MCF 10A (cell line): ENCODE data around the gene KAT2A. TPM values are rescaled to one million over a fixed set of nuclear protein-coding genes. Genes with fewer than 3 reads are reported as not detected.

Experiments used
- BruUV-seq: library from RNA; stranded (reverse); fragments of 400-500 nt; replicated peaks from 2 replicates; lab custom pipeline; 2021; lab: Mats Ljungman, UMichigan
- CTCF ChIA-PET: fragments of 300-600 bp; sonication (Branson Sonifier 250); formaldehyde crosslinking; extraction: SDS; loops from one replicate; lab custom pipeline; 2021; ENCODE audit warnings: antibody characterized with exemption, inconsistent platforms; lab: Yijun Ruan, JAX
- POLR2A ChIA-PET: fragments of 300-600, 350-650 bp; sonication (Branson Sonifier 250); formaldehyde crosslinking; extraction: SDS; loops from one replicate; lab custom pipeline; 2020; ENCODE audit warnings: antibody characterized with exemption, inconsistent platforms; lab: Yijun Ruan, JAX
- DNase-seq: peaks from one replicate; pipeline ENCODE4 v3.0.0-alpha.2; 2018; ENCODE audit not compliant: unreplicated experiment
- H3K27ac Mint-ChIP-seq: one replicate; pipeline ENCODE4 v1.8.0; 2022; ENCODE audit warnings: mild to moderate bottlenecking, low read depth, mixed read lengths; ENCODE audit not compliant: unreplicated experiment
- H3K27me3 Mint-ChIP-seq: one replicate; pipeline ENCODE4 v1.8.0; 2022; ENCODE audit warnings: mixed read lengths; ENCODE audit not compliant: insufficient read depth, unreplicated experiment
- H3K36me3 Mint-ChIP-seq: one replicate; pipeline ENCODE4 v1.8.0; 2022; ENCODE audit warnings: mild to moderate bottlenecking, moderate library complexity, mixed read lengths; ENCODE audit not compliant: insufficient read depth, unreplicated experiment
- H3K4me1 Mint-ChIP-seq: one replicate; pipeline ENCODE4 v1.8.0; 2022; ENCODE audit warnings: mixed read lengths; ENCODE audit not compliant: insufficient read depth, unreplicated experiment
- H3K4me3 Mint-ChIP-seq: one replicate; pipeline ENCODE4 v1.8.0; 2022; ENCODE audit warnings: mild to moderate bottlenecking, moderate library complexity, mixed read lengths; ENCODE audit not compliant: unreplicated experiment
- H3K9me3 Mint-ChIP-seq: one replicate; pipeline ENCODE4 v1.8.0; 2022; ENCODE audit warnings: mixed read lengths; ENCODE audit not compliant: unreplicated experiment
- CTCF ChIP-seq: fragments of 200-600 bp; IDR thresholded peaks from one replicate; pipeline ENCODE4 v1.8.0; 2022; ENCODE audit warnings: antibody characterized with exemption, mild to moderate bottlenecking; ENCODE audit not compliant: unreplicated experiment
- intact Hi-C: fragments of 100-400 bp; cut with micrococcal nuclease; formaldehyde crosslinking; loops from 2 replicates; pipeline ENCODE4 v1.14.1; 2022
- total RNA-seq: library from RNA; stranded (reverse); gene quantifications from 2 replicates; pipeline ENCODE4 v1.2.3, GENCODE V29; 2022

The KAT2A gene
- total RNA-seq, 1 experiment from 2014 or later: 44.6 TPM

GRCh38 chr17:42067371-42068091, 53.6 kb downstream of the KAT2A start:
- Mint-ChIP-seq H3K27ac (no peak overlapping the region), H3K4me3 (no peak overlapping the region), H3K36me3 (no peaks in the 10 kb centered on the region), H3K27me3 (peaks cover 12% of the 10 kb centered on the region), H3K4me1 (no peaks in the 10 kb centered on the region), H3K9me3 (no peaks in the 10 kb centered on the region)
- ChIA-PET POLR2A (no interaction called here), CTCF (interaction anchor here (0.5 to 4.4 kb wide), 24 partner anchors 9 to 471 kb away, joined by 3 to 37 read pairs (median 4); partner anchors contain the start of gene DHX58)
- TF ChIP-seq CTCF: peak; percentile 85
- BruUV-seq: no TSS peak
- intact Hi-C loops: loop anchor here (1.0 kb wide), 2 partner anchors 34 to 49 kb away; no protein-coding TSS in a partner anchor
- peak; percentile 61 for DNase-seq

DNA sequence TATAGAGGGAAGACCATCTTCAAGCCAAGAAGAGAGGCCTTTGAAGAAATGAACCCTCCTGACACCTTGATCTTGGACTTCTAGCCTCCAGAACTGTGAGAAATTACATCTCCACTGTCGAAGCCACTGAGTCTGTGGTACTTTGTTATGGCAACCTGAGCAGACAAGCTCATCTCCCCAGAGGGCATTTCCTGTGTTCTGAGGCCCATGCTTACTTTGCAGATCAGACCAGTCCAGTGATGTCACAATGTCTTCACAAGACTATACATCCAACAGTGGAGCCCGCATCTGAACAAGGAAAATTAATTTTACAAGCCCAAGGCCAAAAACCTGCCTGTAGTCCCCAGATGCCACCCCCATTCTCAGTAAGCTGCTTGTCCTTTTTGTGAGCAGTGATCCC, 56.0 kb downstream of the KAT2A start:
- H3K9me3 Mint-ChIP-seq: no peaks in the 10 kb centered on the region
- BruUV-seq: no TSS peak
- ChIA-PET POLR2A (interaction anchor here (0.5 kb wide), 1 partner anchor 328 kb away, joined by 4 read pairs; no protein-coding TSS in a partner anchor), CTCF (interaction anchor here (1.1 to 4.4 kb wide), 4 partner anchors 9 to 51 kb away, joined by 4 to 37 read pairs (median 6); partner anchors contain the start of gene DHX58)
- TF ChIP-seq CTCF: no peak
- H3K4me1 Mint-ChIP-seq: no peaks in the 10 kb centered on the region
- H3K36me3 Mint-ChIP-seq: no peaks in the 10 kb centered on the region
- no peak for DNase-seq
- H3K4me3 Mint-ChIP-seq: no peak overlapping the region
- no peaks in the 10 kb centered on the region for H3K27me3 Mint-ChIP-seq
- H3K27ac Mint-ChIP-seq: no peak overlapping the region
- intact Hi-C loops: no loop called here

Other genes starting within 250 kb of the KAT2A start
- gene ACLY, start 202.4 kb downstream of the KAT2A start, total RNA-seq: 67.7 and 67.9 TPM in 2 replicates
- gene ODAD4, start 190.8 kb downstream of the KAT2A start, total RNA-seq: 0.96 and 1.3 TPM in 2 replicates
- 42.6 and 46.2 TPM in 2 replicates for gene CNP, start 154.6 kb downstream of the KAT2A start, total RNA-seq
- gene DNAJC7, start 103.9 kb downstream of the KAT2A start, total RNA-seq: 112 and 130 TPM in 2 replicates
- 34.1 and 40.0 TPM in 2 replicates for gene NKIRAS2, start 101.3 kb downstream of the KAT2A start, total RNA-seq
- 0.72 and 0.81 TPM in 2 replicates for gene C17orf113, start 70.8 kb downstream of the KAT2A start, total RNA-seq
- gene ZNF385C, start 22.9 kb downstream of the KAT2A start, total RNA-seq: 0.26 and 0.44 TPM in 2 replicates
- gene DHX58, start 8.7 kb downstream of the KAT2A start, total RNA-seq: 2.8 and 4.2 TPM in 2 replicates
- gene HSPB9, start 1.4 kb upstream of the KAT2A start, total RNA-seq: not detected in 2 replicates
- gene RAB5C, start 33.6 kb upstream of the KAT2A start, total RNA-seq: 101 and 119 TPM in 2 replicates
- not detected in 2 replicates for gene KCNH4, start 59.8 kb upstream of the KAT2A start, total RNA-seq
- not detected in 2 replicates for gene HCRT, start 64.1 kb upstream of the KAT2A start, total RNA-seq
- 6.8 and 8.9 TPM in 2 replicates for gene GHDC, start 73.1 kb upstream of the KAT2A start, total RNA-seq
- gene STAT5B, start 155.0 kb upstream of the KAT2A start, total RNA-seq: 29.8 and 32.6 TPM in 2 replicates
- 1.0 and 1.7 TPM in 2 replicates for gene STAT5A, start 167.1 kb upstream of the KAT2A start, total RNA-seq